DOHH2 (cell line): ENCODE results near the gene RBM3.
A peak's percentile ranks its signal among the peaks of the same experiment; 100 is the strongest.

Experiments used
- H3F3A ChIP-seq: fragments of 200-600 bp; sonication (generic), shearing (Covaris generic); 2 replicates; pipeline ENCODE4 v1.6.0; 2016; ENCODE audit warnings: antibody characterized with exemption, mild to moderate bottlenecking; ENCODE audit not compliant: control insufficient read depth, insufficient read depth
- H3K27ac ChIP-seq: fragments of 200-600 bp; sonication (generic); 2 replicates; pipeline ENCODE4 v1.5.1; 2014; ENCODE audit warnings: low read depth, mild to moderate bottlenecking, low read length, moderate library complexity
- H3K27me3 ChIP-seq: fragments of 200-600 bp; sonication (generic); 2 replicates; pipeline ENCODE4 v1.6.1; 2014; ENCODE audit warnings: mild to moderate bottlenecking, low read length, mixed read lengths; ENCODE audit not compliant: control insufficient read depth
- H3K36me3 ChIP-seq: fragments of 200-600 bp; sonication (generic); 2 replicates; pipeline ENCODE4 v1.6.1; 2014; ENCODE audit warnings: mild to moderate bottlenecking, low read length, moderate library complexity, mixed read lengths; ENCODE audit not compliant: control insufficient read depth
- H3K4me1 ChIP-seq: fragments of 200-600 bp; sonication (generic); 2 replicates; pipeline ENCODE4 v1.6.1; 2014; ENCODE audit warnings: mild to moderate bottlenecking, low read length, mixed read lengths; ENCODE audit not compliant: control insufficient read depth
- H3K4me2 ChIP-seq: fragments of 200-600 bp; sonication (generic); 2 replicates; pipeline ENCODE4 v1.6.0; 2014; ENCODE audit warnings: mild to moderate bottlenecking, low read length, moderate library complexity
- H3K4me3 ChIP-seq: fragments of 200-600 bp; sonication (generic); 2 replicates; pipeline ENCODE4 v1.5.1; 2014; ENCODE audit warnings: mild to moderate bottlenecking, low read length, mixed read lengths
- H3K79me2 ChIP-seq: fragments of 200-600 bp; sonication (generic); 2 replicates; pipeline ENCODE4 v1.6.1; 2014; ENCODE audit warnings: mild to moderate bottlenecking, low read length, mixed read lengths; ENCODE audit not compliant: control insufficient read depth
- H3K9me2 ChIP-seq: fragments of 200-600 bp; sonication (generic); replicated peaks from 2 replicates; pipeline ENCODE4 v1.6.1; 2014; ENCODE audit warnings: mild to moderate bottlenecking, low read length, mixed read lengths; ENCODE audit not compliant: control insufficient read depth
- H3K9me3 ChIP-seq: fragments of 200-600 bp; sonication (generic); 2 replicates; pipeline ENCODE4 v1.6.1; 2014; ENCODE audit warnings: antibody characterized with exemption, low read length, mixed read lengths; ENCODE audit not compliant: control insufficient read depth, insufficient read depth
- H4K20me1 ChIP-seq: fragments of 200-600 bp; sonication (generic); 2 replicates; pipeline ENCODE4 v1.6.0; 2014; ENCODE audit warnings: low read depth, mild to moderate bottlenecking, antibody characterized with exemption, low read length, moderate library complexity; ENCODE audit not compliant: control insufficient read depth, insufficient read depth
- CTCF ChIP-seq: fragments of 200-600 bp; sonication (generic); IDR thresholded peaks from one replicate; pipeline ENCODE4 v1.5.1; 2014; ENCODE audit warnings: antibody characterized with exemption, mild to moderate bottlenecking, low read depth, low read length; ENCODE audit not compliant: poor library complexity, severe bottlenecking
- EZH2phosphoT487 ChIP-seq: fragments of 200-600 bp; sonication (generic); IDR thresholded peaks from 2 replicates; pipeline ENCODE4 v1.6.1; 2017; ENCODE audit warnings: borderline replicate concordance, mild to moderate bottlenecking, antibody characterized with exemption, low read length, moderate library complexity, mixed read lengths

RBM3 gene

GRCh38 chrX:48595929-48596328, 21.6 kb downstream of the RBM3 start:
- Histone ChIP-seq H3K9me2 (no peaks in the 10 kb centered on the region), H3K36me3 (peaks cover 5% of the 10 kb centered on the region), H3K4me2 (no peak overlapping the region), H4K20me1 (no peaks in the 10 kb centered on the region), H3K4me1 (peaks cover 11% of the 10 kb centered on the region), H3F3A (no peaks in the 10 kb centered on the region), H3K27me3 (no peaks in the 10 kb centered on the region), H3K79me2 (0 out of 2 replicates have a peak, but pooled peaks cover 2% of the 10 kb centered on the region), H3K27ac (no peak overlapping the region), H3K9me3 (no peaks in the 10 kb centered on the region), H3K4me3 (no peak overlapping the region)
- TF ChIP-seq EZH2phosphoT487 (no peak), CTCF (no peak)

GRCh38 chrX:48597353-48598264, 23.3 kb downstream of the RBM3 start, which contains the start of gene WDR13:
Gene WDR13, plus strand, starts transcription at chrX:48597492. Its CDS starts 505 bp downstream, at chrX:48597997.
- Histone ChIP-seq H3K4me3 (peak within 1 kb of the TSS; percentile 99), H4K20me1 (no peaks in the 10 kb centered on the region), H3F3A (no peaks in the 10 kb centered on the region)

GRCh38 chrX:48598614-48599013, 24.3 kb downstream of the RBM3 start:
- Histone ChIP-seq H4K20me1 (no peaks in the 10 kb centered on the region), H3K27me3 (no peaks in the 10 kb centered on the region), H3F3A (no peaks in the 10 kb centered on the region), H3K79me2 (0 out of 2 replicates have a peak, but pooled peaks cover 2% of the 10 kb centered on the region), H3K9me3 (no peaks in the 10 kb centered on the region), H3K27ac (no peak overlapping the region), H3K4me1 (peaks cover 11% of the 10 kb centered on the region), H3K4me2 (peak overlapping the region; percentile 86), H3K36me3 (peaks cover 5% of the 10 kb centered on the region), H3K9me2 (no peaks in the 10 kb centered on the region), H3K4me3 (peak overlapping the region; percentile 99)
- TF ChIP-seq CTCF (no peak), EZH2phosphoT487 (no peak)

More at GRCh38 chrX:48597353-48598264, 23.3 kb downstream of the RBM3 start, which contains the start of gene WDR13:
- no peak for TF ChIP-seq CTCF
- TF ChIP-seq EZH2phosphoT487 = no peak
- peak within 1 kb of the TSS; percentile 86 for H3K4me2 ChIP-seq
- H3K27ac ChIP-seq = peak within 1 kb of the TSS; percentile 80
- peaks cover 5% of the 10 kb centered on the region for H3K36me3 ChIP-seq
- peaks cover 11% of the 10 kb centered on the region for H3K4me1 ChIP-seq
- H3K9me2 ChIP-seq = no peaks in the 10 kb centered on the region
- H3K79me2 ChIP-seq = 0 out of 2 replicates have a peak, but pooled peaks cover 2% of the 10 kb centered on the region
- no peaks in the 10 kb centered on the region for H3K9me3 ChIP-seq
- H3K27me3 ChIP-seq = no peaks in the 10 kb centered on the region
